Natural killer cell (primary cell): ENCODE measurements around the gene WIPF3. TPM values are rescaled to one million over a fixed set of nuclear protein-coding genes. Genes with fewer than 3 reads are reported as not detected.

Experiments
- ATAC-seq, 3 donors: fragments of 150-1000 bp in 2 of 3; fragments of 200-7000 bp in 1 of 3; cut with Tn5 transposase; 1 replicate in 1 of 3; 2 replicates in 2 of 3; pipeline ENCODE4 v1.10.0; 2021; ENCODE audit warnings: mild to moderate bottlenecking in 2 of 3, moderate library complexity in 2 of 3
- DNase-seq, 2 donors: peaks; one replicate each; pipeline versions ENCODE4 v3.0.0 to v3.0.0-alpha.2; 2013 to 2021; ENCODE audit warnings: mixed read lengths in 1 of 2
- H3K27ac ChIP-seq: one replicate; pipeline ENCODE4 v1.5.1; 2013; ENCODE audit warnings: mild to moderate bottlenecking, low read length
- H3K27me3 ChIP-seq: one replicate; pipeline ENCODE4 v1.6.1; 2013; ENCODE audit warnings: low read length; ENCODE audit not compliant: control insufficient read depth, insufficient read depth
- H3K36me3 ChIP-seq: one replicate; pipeline ENCODE4 v1.6.1; 2013; ENCODE audit warnings: low read length; ENCODE audit not compliant: control insufficient read depth, insufficient read depth
- H3K4me1 ChIP-seq: one replicate; pipeline ENCODE4 v1.6.1; 2013; ENCODE audit warnings: low read length; ENCODE audit not compliant: control insufficient read depth, insufficient read depth
- H3K4me3 ChIP-seq: one replicate; pipeline ENCODE4 v1.5.1; 2013; ENCODE audit warnings: low read length
- H3K9me3 ChIP-seq: one replicate; pipeline ENCODE4 v1.6.1; 2013; ENCODE audit warnings: low read length; ENCODE audit not compliant: control insufficient read depth, insufficient read depth
- H3K27ac Mint-ChIP-seq, 2 donors: one replicate each; pipeline ENCODE4 v1.8.0; 2022; ENCODE audit warnings: mild to moderate bottlenecking in 2 of 2, mixed read lengths in 2 of 2, moderate library complexity in 1 of 2
- H3K27me3 Mint-ChIP-seq, 2 donors: one replicate each; pipeline ENCODE4 v1.8.0; 2022; ENCODE audit warnings: low read depth in 2 of 2, mixed read lengths in 2 of 2
- H3K36me3 Mint-ChIP-seq: one replicate; pipeline ENCODE4 v1.8.0; 2022; ENCODE audit warnings: mixed read lengths
- H3K4me1 Mint-ChIP-seq, 2 donors: one replicate each; pipeline ENCODE4 v1.8.0; 2022; ENCODE audit warnings: mixed read lengths in 2 of 2
- H3K4me3 Mint-ChIP-seq: one replicate; pipeline ENCODE4 v1.8.0; 2022; ENCODE audit warnings: mild to moderate bottlenecking, moderate library complexity, mixed read lengths
- H3K9me3 Mint-ChIP-seq, 2 donors: one replicate each; pipeline ENCODE4 v1.8.0; 2022; ENCODE audit warnings: mixed read lengths in 2 of 2
- CTCF ChIP-seq: fragments of 200-600 bp; IDR thresholded peaks from one replicate; pipeline ENCODE4 v1.8.0; 2022; ENCODE audit warnings: antibody characterized with exemption
- WGBS: methylation state at CpG from one replicate; pipeline ENCODE4 v1.1.7; 2013; ENCODE audit warnings: missing lambda C conversion rate; ENCODE audit not compliant: insufficient coverage; 5-methylcytosine and 5-hydroxymethylcytosine counted together
- intact Hi-C: fragments of 100-400 bp; cut with micrococcal nuclease; formaldehyde crosslinking; loops from one replicate; pipeline ENCODE4 v1.14.2; 2022
- total RNA-seq, 4 donors: library from RNA; stranded (reverse); fragments of 120-200 nt in 1 of 4; gene quantifications; one replicate each; pipeline versions ENCODE4 v1.2.3 to v1.2.4, GENCODE V29; 2013 to 2022

Gene WIPF3
- total RNA-seq, 3 donors from 2014 or later (not counting 1 experiment from before 2014, with no cell fraction given) = not detected

GRCh38 chr7:29891766-29892165, 85.5 kb downstream of the WIPF3 start:
- H3K27ac ChIP-seq = no peak overlapping the region
- DNase-seq = no peak
- Mint-ChIP-seq H3K4me1 (no peaks in the 10 kb centered on the region), H3K4me3 (no peak overlapping the region), H3K27ac (no peak overlapping the region), H3K9me3 (no peaks in the 10 kb centered on the region), H3K36me3 (no peaks in the 10 kb centered on the region), H3K27me3 (peaks cover 0 to 2% of the 10 kb centered on the region in 2 donors)
- no peak for TF ChIP-seq CTCF
- no peak overlapping the region for H3K4me3 ChIP-seq
- no peak for ATAC-seq
- H3K36me3 ChIP-seq = no peaks in the 10 kb centered on the region
- H3K9me3 ChIP-seq = no peaks in the 10 kb centered on the region
- intact Hi-C loops = no loop called here
- no peaks in the 10 kb centered on the region for H3K4me1 ChIP-seq
- H3K27me3 ChIP-seq = peaks cover under 1% of the 10 kb centered on the region
- 62% methylated on average over 1 of the region's 4 CpGs for WGBS

GRCh38 chr7:29892231-29892630, 85.9 kb downstream of the WIPF3 start:
- no peak for ATAC-seq
- Mint-ChIP-seq H3K27me3 (peaks cover 2 to 6% of the 10 kb centered on the region in 2 donors), H3K4me1 (no peaks in the 10 kb centered on the region), H3K9me3 (no peaks in the 10 kb centered on the region), H3K27ac (no peak overlapping the region), H3K36me3 (no peaks in the 10 kb centered on the region), H3K4me3 (no peak overlapping the region)
- TF ChIP-seq CTCF = no peak
- Histone ChIP-seq H3K4me1 (no peaks in the 10 kb centered on the region), H3K36me3 (no peaks in the 10 kb centered on the region), H3K4me3 (no peak overlapping the region), H3K9me3 (no peaks in the 10 kb centered on the region), H3K27ac (no peak overlapping the region), H3K27me3 (no peaks in the 10 kb centered on the region)
- intact Hi-C loops = no loop called here
- DNase-seq = no peak
- WGBS = 90% methylated on average over 5 of the region's 5 CpGs

- H3K27me3 Mint-ChIP-seq = peaks cover 9 to 18% of the 10 kb centered on the region in 2 donors
These were observed 87.2 kb downstream of the WIPF3 start for GRCh38 chr7:29893351-29893965.

More at GRCh38 chr7:29893351-29893965, 87.2 kb downstream of the WIPF3 start:
- no peak overlapping the region for H3K4me3 ChIP-seq
- no peaks in the 10 kb centered on the region for H3K4me1 ChIP-seq
- DNase-seq (no peak), ATAC-seq (no peak)
- 89% methylated on average over 6 of the region's 6 CpGs for WGBS
- H3K9me3 ChIP-seq = no peaks in the 10 kb centered on the region
- Mint-ChIP-seq H3K4me3 (no peak overlapping the region), H3K9me3 (no peaks in the 10 kb centered on the region), H3K36me3 (no peaks in the 10 kb centered on the region), H3K27ac (no peak overlapping the region), H3K4me1 (no peaks in the 10 kb centered on the region)
- intact Hi-C loops = no loop called here
- no peak overlapping the region for H3K27ac ChIP-seq
- no peaks in the 10 kb centered on the region for H3K36me3 ChIP-seq
- H3K27me3 ChIP-seq = no peaks in the 10 kb centered on the region
- TF ChIP-seq CTCF = no peak
